GOT3 (cell line): ENCODE measurements around the gene ZNF358.

Experiments used
- DNase-seq: peaks from one replicate; lab custom pipeline; 2025; ENCODE audit warnings: mixed read lengths; lab: John Stamatoyannopoulos, UW

The ZNF358 gene

GRCh38 chr19:7489609-7490044, 26.3 kb upstream of the ZNF358 start:
- DNase-seq = no peak

- no peak for DNase-seq
Observed at GRCh38 chr19:7492142-7492541, 23.8 kb upstream of the ZNF358 start.

- DNase-seq = no peak
Observed at GRCh38 chr19:7492558-7492957, 23.3 kb upstream of the ZNF358 start.

GRCh38 chr19:7494416-7495098, 21.3 kb upstream of the ZNF358 start:
- no peak for DNase-seq

- DNase-seq = no peak
Observed at GRCh38 chr19:7497292-7497691, 18.6 kb upstream of the ZNF358 start.

- no peak for DNase-seq
Observed at GRCh38 chr19:7500811-7501450, 15.0 kb upstream of the ZNF358 start.

GRCh38 chr19:7502552-7502951, 13.4 kb upstream of the ZNF358 start:
- no peak for DNase-seq

GRCh38 chr19:7504684-7505083, 11.2 kb upstream of the ZNF358 start:
- DNase-seq = no peak

GRCh38 chr19:7505288-7505681, 10.6 kb upstream of the ZNF358 start:
- no peak for DNase-seq

GRCh38 chr19:7505682-7506384, 10.1 kb upstream of the ZNF358 start:
- DNase-seq = no peak

- DNase-seq = no peak
Observed at GRCh38 chr19:7506385-7507328, 9.2 kb upstream of the ZNF358 start.

- DNase-seq = peak; percentile 51
Observed at GRCh38 chr19:7507884-7508283, 8.0 kb upstream of the ZNF358 start.

GRCh38 chr19:7509625-7510024, 6.3 kb upstream of the ZNF358 start:
- no peak for DNase-seq

GRCh38 chr19:7512400-7512851, 3.5 kb upstream of the ZNF358 start:
- no peak for DNase-seq

- DNase-seq = no peak
Observed at GRCh38 chr19:7513809-7514642, 1.9 kb upstream of the ZNF358 start.

GRCh38 chr19:7515110-7515644, 726 bp upstream of the ZNF358 start:
- no peak for DNase-seq

- no peak for DNase-seq
Observed at GRCh38 chr19:7516333-7516732, 430 bp downstream of the ZNF358 start.

GRCh38 chr19:7516878-7517277, 975 bp downstream of the ZNF358 start:
- no peak for DNase-seq

GRCh38 chr19:7519361-7520130, 3.6 kb downstream of the ZNF358 start:
- DNase-seq = no peak
